KMS-11 (cell line): Measurements from ENCODE around the gene MBOAT1.

Experiments used
- H2AFZ ChIP-seq: fragments of 200-600 bp; sonication (generic); 2 replicates; pipeline ENCODE4 v1.6.1; 2016; ENCODE audit warnings: antibody characterized with exemption, mixed run types, low read depth
- H3K27ac ChIP-seq: fragments of 200-600 bp; sonication (generic); 2 replicates; pipeline ENCODE4 v1.6.1; 2016; ENCODE audit warnings: mild to moderate bottlenecking, mixed run types
- H3K27me3 ChIP-seq: fragments of 200-600 bp; sonication (generic); 2 replicates; pipeline ENCODE4 v1.6.1; 2017; ENCODE audit warnings: mild to moderate bottlenecking, low read depth, mixed run types, moderate library complexity; ENCODE audit not compliant: insufficient read depth
- H3K36me3 ChIP-seq: fragments of 200-600 bp; sonication (generic); 2 replicates; pipeline ENCODE4 v1.6.1; 2017; ENCODE audit warnings: mild to moderate bottlenecking, mixed run types; ENCODE audit not compliant: insufficient read depth
- H3K4me1 ChIP-seq: fragments of 200-600 bp; sonication (generic); 2 replicates; pipeline ENCODE4 v1.6.1; 2016; ENCODE audit warnings: mild to moderate bottlenecking, low read depth, mixed run types; ENCODE audit not compliant: poor library complexity, severe bottlenecking
- H3K4me2 ChIP-seq: fragments of 200-600 bp; sonication (generic); 2 replicates; pipeline ENCODE4 v1.7.0; 2016; ENCODE audit warnings: mild to moderate bottlenecking, mixed run types
- H3K4me3 ChIP-seq: fragments of 200-600 bp; sonication (generic); IDR thresholded peaks from 2 replicates; pipeline ENCODE4 v1.6.1; 2017; ENCODE audit warnings: low read depth, low read length, mixed read lengths; ENCODE audit not compliant: insufficient read depth
- H3K79me2 ChIP-seq: fragments of 200-600 bp; sonication (generic); 2 replicates; pipeline ENCODE4 v1.6.1; 2016; ENCODE audit warnings: low read depth, mixed run types; ENCODE audit not compliant: insufficient read depth
- H3K9ac ChIP-seq: fragments of 200-600 bp; sonication (generic); 2 replicates; pipeline ENCODE4 v1.6.1; 2016; ENCODE audit warnings: mild to moderate bottlenecking, mixed run types
- H4K20me1 ChIP-seq: fragments of 200-600 bp; sonication (generic); 2 replicates; pipeline ENCODE4 v1.6.1; 2016; ENCODE audit warnings: mild to moderate bottlenecking, mixed run types; ENCODE audit not compliant: insufficient read depth
- CTCF ChIP-seq: fragments of 200-600 bp; sonication (generic); conservative IDR thresholded peaks from 2 replicates; pipeline ENCODE4 v1.6.1; 2017; ENCODE audit warnings: low read depth, mild to moderate bottlenecking, antibody characterized with exemption, low read length, moderate library complexity, mixed read lengths

MBOAT1 gene

DNA sequence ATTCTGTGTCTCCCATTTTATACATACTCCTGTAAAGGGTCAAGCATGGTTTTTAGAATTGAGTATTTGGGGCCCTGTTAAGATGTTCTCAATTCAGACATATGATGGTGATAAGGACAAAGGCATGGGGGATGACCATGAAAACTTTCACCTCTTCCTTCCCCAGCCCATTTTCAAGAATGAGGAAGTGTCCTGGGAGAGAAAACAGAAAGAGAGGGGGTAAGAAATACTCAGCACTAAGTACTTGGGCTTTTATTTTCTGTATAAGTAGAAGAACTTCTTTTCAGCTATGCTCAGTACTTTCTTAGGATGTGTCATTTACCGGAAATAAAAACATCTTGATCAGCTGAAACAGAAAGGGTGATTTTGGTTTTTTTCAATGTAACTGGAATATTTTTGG lies 10.9 kb upstream of the MBOAT1 start:
- H3K27me3 ChIP-seq: no peaks in the 10 kb centered on the region
- no peak overlapping the region for H3K27ac ChIP-seq
- H2AFZ ChIP-seq: no peak overlapping the region
- TF ChIP-seq CTCF: no peak
- H3K4me3 ChIP-seq: no peak overlapping the region
- H3K4me1 ChIP-seq: no peaks in the 10 kb centered on the region
- no peaks in the 10 kb centered on the region for H3K36me3 ChIP-seq
- no peaks in the 10 kb centered on the region for H3K79me2 ChIP-seq
- H3K4me2 ChIP-seq: no peak overlapping the region
- H3K9ac ChIP-seq: no peak overlapping the region
- no peaks in the 10 kb centered on the region for H4K20me1 ChIP-seq

DNA sequence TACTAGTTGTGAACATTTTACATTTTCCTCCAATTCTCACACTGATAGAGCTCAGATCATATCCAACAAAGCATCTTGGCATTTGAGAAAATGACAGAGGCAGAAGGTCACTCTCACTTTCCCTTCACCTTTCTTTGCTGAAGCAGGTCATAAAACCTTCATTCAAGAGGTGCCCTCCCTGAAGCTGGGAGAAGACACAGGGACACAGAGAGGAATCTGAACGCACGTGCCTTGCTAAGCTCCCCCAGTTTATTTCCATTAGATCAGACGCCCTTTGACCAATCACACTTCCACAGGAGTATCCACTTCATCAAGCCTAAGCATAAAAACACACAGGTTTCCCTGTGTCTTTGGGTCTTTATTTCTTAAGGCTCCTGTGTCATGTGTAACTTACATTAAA lies 9.2 kb upstream of the MBOAT1 start:
- no peak for TF ChIP-seq CTCF
- Histone ChIP-seq H3K4me2 (no peak overlapping the region), H3K27me3 (no peaks in the 10 kb centered on the region), H3K36me3 (no peaks in the 10 kb centered on the region), H4K20me1 (no peaks in the 10 kb centered on the region), H3K4me3 (no peak overlapping the region), H3K79me2 (no peaks in the 10 kb centered on the region), H3K27ac (no peak overlapping the region), H3K9ac (no peak overlapping the region), H2AFZ (no peak overlapping the region), H3K4me1 (no peaks in the 10 kb centered on the region)

DNA sequence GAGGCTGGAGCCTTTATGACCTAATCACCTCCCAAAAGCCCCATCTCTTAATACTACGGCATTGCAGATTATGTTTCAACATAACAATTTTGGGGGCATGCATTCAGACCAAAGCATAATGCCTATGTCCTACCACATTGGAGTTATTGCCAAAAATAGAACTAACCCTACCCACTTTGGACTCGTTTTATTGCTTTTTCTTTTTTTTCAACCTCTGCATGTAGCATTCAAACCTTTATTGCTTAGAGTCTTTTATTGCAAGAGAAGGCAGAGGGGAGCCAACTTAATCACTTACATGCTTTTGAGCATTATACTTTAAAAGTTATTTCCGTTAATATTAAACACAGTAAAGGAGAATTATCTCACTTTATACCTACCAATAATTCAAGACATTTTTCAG lies 8.1 kb upstream of the MBOAT1 start:
- H3K4me2 ChIP-seq: no peak overlapping the region
- no peaks in the 10 kb centered on the region for H4K20me1 ChIP-seq
- H3K4me3 ChIP-seq: no peak overlapping the region
- no peaks in the 10 kb centered on the region for H3K79me2 ChIP-seq
- no peaks in the 10 kb centered on the region for H3K36me3 ChIP-seq
- H3K27ac ChIP-seq: no peak overlapping the region
- no peaks in the 10 kb centered on the region for H3K4me1 ChIP-seq
- no peak overlapping the region for H3K9ac ChIP-seq
- no peak overlapping the region for H2AFZ ChIP-seq
- H3K27me3 ChIP-seq: no peaks in the 10 kb centered on the region
- no peak for TF ChIP-seq CTCF

DNA sequence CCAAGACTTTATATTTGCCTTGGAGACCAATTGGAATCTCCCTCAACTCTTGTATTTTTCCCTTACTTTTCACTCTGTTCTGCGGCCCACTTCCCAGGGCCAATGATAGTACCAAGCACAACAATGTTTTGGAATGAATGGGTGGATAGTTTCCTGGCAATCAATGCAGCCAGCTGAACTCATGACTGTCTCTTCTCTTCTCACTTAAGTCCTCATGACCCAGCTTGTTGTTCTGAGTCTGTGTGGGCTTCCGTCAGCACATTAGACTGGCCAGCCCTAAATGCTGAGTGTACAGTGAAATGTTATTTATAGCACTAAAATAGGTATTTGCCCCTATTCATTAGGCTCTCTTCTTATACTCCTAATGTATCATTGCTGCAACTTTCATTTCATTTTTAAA lies 5.6 kb upstream of the MBOAT1 start:
- no peaks in the 10 kb centered on the region for H4K20me1 ChIP-seq
- H3K4me2 ChIP-seq: no peak overlapping the region
- no peak for TF ChIP-seq CTCF
- H3K9ac ChIP-seq: no peak overlapping the region
- H3K4me1 ChIP-seq: peaks cover 18% of the 10 kb centered on the region
- H2AFZ ChIP-seq: no peak overlapping the region
- H3K79me2 ChIP-seq: 0 out of 2 replicates have a peak, but pooled peaks cover 8% of the 10 kb centered on the region
- no peaks in the 10 kb centered on the region for H3K27me3 ChIP-seq
- H3K27ac ChIP-seq: no peak overlapping the region
- H3K4me3 ChIP-seq: no peak overlapping the region
- H3K36me3 ChIP-seq: no peaks in the 10 kb centered on the region
